GM10248 (cell line): ENCODE data around the gene AGMAT.

ENCODE experiments used
- CTCF ChIA-PET: fragments of 300-600 bp; sonication (Branson Sonifier 250); formaldehyde crosslinking; extraction: SDS; loops from one replicate; lab custom pipeline; 2021; ENCODE audit warnings: antibody characterized with exemption; lab: Yijun Ruan, JAX
- POLR2A ChIA-PET: fragments of 350-650 bp; sonication (Branson Sonifier 250); formaldehyde crosslinking; extraction: SDS; loops from one replicate; lab custom pipeline; 2020; ENCODE audit warnings: antibody characterized with exemption; lab: Yijun Ruan, JAX
- DNase-seq: peaks from one replicate; pipeline ENCODE4 v3.0.0; 2012; ENCODE audit errors: extremely low spot score
- CTCF ChIP-seq: IDR thresholded peaks from 2 replicates; pipeline ENCODE4 v1.5.1; 2012; ENCODE audit warnings: mild to moderate bottlenecking, low read depth; ENCODE audit errors: extremely low read depth, missing control alignments, control extremely low read depth

The AGMAT gene

GRCh38 chr1:15570861-15571260 is 14.0 kb downstream of the AGMAT start:
- POLR2A ChIA-PET, result no interaction called here
- no peak for TF ChIP-seq CTCF
- no peak for DNase-seq
- CTCF ChIA-PET, result interaction anchor here (1.7 kb wide), 1 partner anchor 13 kb away, joined by 4 read pairs; no protein-coding TSS in a partner anchor

GRCh38 chr1:15568387-15569073 is 16.3 kb downstream of the AGMAT start:
- no peak for DNase-seq
- TF ChIP-seq CTCF, result no peak
- CTCF ChIA-PET, result interaction anchor here (1.0 kb wide), 1 partner anchor 24 kb away, joined by 3 read pairs; no protein-coding TSS in a partner anchor
- POLR2A ChIA-PET, result no interaction called here

- POLR2A ChIA-PET, result interaction anchor here (0.7 kb wide), 1 partner anchor 44 kb away, joined by 6 read pairs; no protein-coding TSS in a partner anchor
- no peak for DNase-seq
- CTCF ChIA-PET, result no interaction called here
- no peak for TF ChIP-seq CTCF
Measured at GRCh38 chr1:15559189-15559810, 25.6 kb downstream of the AGMAT start.

- ChIA-PET CTCF (no interaction called here), POLR2A (no interaction called here)
- TF ChIP-seq CTCF, result no peak
- DNase-seq, result no peak
Measured at GRCh38 chr1:15558516-15558915, 26.3 kb downstream of the AGMAT start.

GRCh38 chr1:15557594-15557993 is 27.3 kb downstream of the AGMAT start:
- DNase-seq, result no peak
- CTCF ChIA-PET, result interaction anchor here (1.6 kb wide), 1 partner anchor 15 kb away, joined by 3 read pairs; no protein-coding TSS in a partner anchor
- no peak for TF ChIP-seq CTCF
- POLR2A ChIA-PET, result no interaction called here

- no peak for TF ChIP-seq CTCF
- ChIA-PET CTCF (interaction anchor here (1.6 kb wide), 1 partner anchor 15 kb away, joined by 3 read pairs; no protein-coding TSS in a partner anchor), POLR2A (no interaction called here)
- DNase-seq, result no peak
Measured at GRCh38 chr1:15557008-15557407, 27.8 kb downstream of the AGMAT start.
